Stimulated activated naive CD8-positive, alpha-beta T cell treated with anti-CD3 and anti-CD28 coated beads, Interleukin-15, Interleukin-2, amounts not matched to agents 100 ng/mL and 50 ng/mL, for 24 hours (primary cell): ENCODE data around the gene ADGRV1.

Experiments used
- H3K27ac Mint-ChIP-seq: one replicate; pipeline ENCODE4 v1.8.0; 2021; ENCODE audit warnings: mild to moderate bottlenecking, mixed read lengths
- H3K27me3 Mint-ChIP-seq: one replicate; pipeline ENCODE4 v1.8.0; 2021; ENCODE audit warnings: mixed read lengths
- H3K36me3 Mint-ChIP-seq: one replicate; pipeline ENCODE4 v1.8.0; 2021; ENCODE audit warnings: low read depth, mixed read lengths
- H3K4me1 Mint-ChIP-seq: one replicate; pipeline ENCODE4 v1.8.0; 2021; ENCODE audit warnings: low read depth, mixed read lengths
- H3K4me3 Mint-ChIP-seq: one replicate; pipeline ENCODE4 v1.8.0; 2021; ENCODE audit warnings: mild to moderate bottlenecking, mixed read lengths
- H3K9me3 Mint-ChIP-seq: one replicate; pipeline ENCODE4 v1.8.0; 2021; ENCODE audit warnings: mixed read lengths

The ADGRV1 gene

DNA sequence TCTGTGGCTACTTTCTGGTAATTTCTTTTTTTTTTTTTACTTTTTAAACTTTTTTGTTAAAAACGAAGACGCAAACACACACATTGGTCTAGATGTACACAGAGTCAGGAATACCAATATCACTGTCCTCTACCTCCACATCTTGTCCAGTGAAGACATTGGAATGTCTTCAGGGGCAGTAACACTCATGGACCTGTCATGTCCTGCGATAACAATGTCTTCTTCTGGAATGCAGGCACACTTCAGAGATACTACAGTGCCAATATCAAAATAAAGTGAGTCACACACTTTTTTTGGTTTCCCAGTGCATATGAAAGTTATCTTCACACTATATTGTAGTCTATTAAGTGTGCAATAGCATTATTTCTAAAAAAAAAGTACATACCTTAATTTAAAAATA lies 648.7 kb downstream of the ADGRV1 start:
- Mint-ChIP-seq H3K4me1 (no peaks in the 10 kb centered on the region), H3K9me3 (no peaks in the 10 kb centered on the region), H3K27ac (no peak overlapping the region), H3K4me3 (no peak overlapping the region), H3K27me3 (no peaks in the 10 kb centered on the region), H3K36me3 (no peaks in the 10 kb centered on the region)

- H3K36me3 Mint-ChIP-seq: no peaks in the 10 kb centered on the region
These were observed 653.6 kb downstream of the ADGRV1 start for GRCh38 chr5:91211997-91212713.

DNA sequence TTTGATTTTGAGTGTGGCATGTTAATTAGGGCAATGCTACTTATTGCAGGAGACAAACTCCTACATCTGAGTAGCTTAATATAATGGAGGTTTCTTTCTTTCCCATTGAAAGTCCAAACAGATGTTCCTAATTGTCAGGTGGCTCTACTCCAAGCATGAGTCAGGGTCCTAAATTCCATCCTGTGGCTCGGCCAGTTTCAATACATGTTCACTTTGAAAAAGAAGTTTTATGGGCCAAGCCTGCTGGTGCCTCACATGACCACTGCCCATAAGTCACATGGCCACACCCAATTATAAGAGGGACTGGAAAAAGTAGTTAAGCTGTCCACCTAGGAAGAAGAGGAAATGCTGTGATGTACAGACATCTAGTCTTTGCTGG lies 654.1 kb downstream of the ADGRV1 start:
- Mint-ChIP-seq H3K27ac (no peak overlapping the region), H3K4me1 (no peaks in the 10 kb centered on the region), H3K9me3 (no peaks in the 10 kb centered on the region), H3K36me3 (no peaks in the 10 kb centered on the region), H3K27me3 (no peaks in the 10 kb centered on the region), H3K4me3 (no peak overlapping the region)

More at GRCh38 chr5:91211997-91212713, 653.6 kb downstream of the ADGRV1 start:
- Mint-ChIP-seq H3K4me1 (no peaks in the 10 kb centered on the region), H3K9me3 (no peaks in the 10 kb centered on the region), H3K27me3 (no peaks in the 10 kb centered on the region), H3K27ac (no peak overlapping the region), H3K4me3 (no peak overlapping the region)
